ENCODE results near the gene PRCP.

- TF ChIP-seq CTCF (IDR thresholded peaks at IDR 0.05; ENCODE audit: low read depth, low read length, missing input control): no peak
- no peak for TF ChIP-seq RAD21 (IDR thresholded peaks at IDR 0.05)
- no peak for TF ChIP-seq MAX (IDR thresholded peaks at IDR 0.05)
- TF ChIP-seq JUND (IDR thresholded peaks at IDR 0.05): no peak
These were observed 30.0 kb upstream of the PRCP start for GRCh38 chr11:82930229-82930628.
